Endothelial cell of umbilical vein (primary cell): ENCODE results near the gene ANXA4. TPM values are rescaled to one million over a fixed set of nuclear protein-coding genes. Genes with fewer than 3 reads are reported as not detected.

Experiments used
- BruUV-seq: library from RNA; stranded (reverse); fragments of 400-500 nt; replicated peaks from 2 replicates; lab custom pipeline; 2021; lab: Mats Ljungman, UMichigan
- CTCF ChIA-PET: fragments of 300-600, 350-600 bp; sonication (Branson Sonifier 250); formaldehyde crosslinking; loops from one replicate; lab custom pipeline; 2021; ENCODE audit warnings: antibody characterized with exemption, inconsistent platforms; lab: Charles Lee
- POLR2A ChIA-PET: fragments of 300-600, 350-600 bp; sonication (Branson Sonifier 250); formaldehyde crosslinking; loops from one replicate; lab custom pipeline; 2021; ENCODE audit warnings: antibody characterized with exemption, inconsistent platforms; lab: Charles Lee
- DNase-seq: peaks from one replicate; pipeline ENCODE4 v3.0.0-alpha.2; 2011; ENCODE audit warnings: low read depth, low spot score
- FAIRE-seq: peaks from 2 replicates; lab custom pipeline; 2011; peaks lifted over from hg19 to GRCh38; lab: Jason Lieb, UNC
- H2AFZ ChIP-seq: 2 replicates; pipeline ENCODE4 v1.6.0; 2012; ENCODE audit warnings: low read depth, low read length, control low read depth, inconsistent platforms
- H3K27ac ChIP-seq: 2 replicates; pipeline ENCODE4 v1.5.1; 2011; ENCODE audit warnings: low read depth, mild to moderate bottlenecking, control low read depth, low read length, moderate library complexity; ENCODE audit not compliant: insufficient read depth
- H3K27me3 ChIP-seq, 2 experiments: 2 replicates each; pipeline versions ENCODE4 v1.6.0 to v1.6.1; 2011; ENCODE audit warnings: low read length in 2 of 2, mixed read lengths in 1 of 2; ENCODE audit not compliant: control insufficient read depth in 2 of 2, insufficient read depth in 2 of 2
- H3K36me3 ChIP-seq, 2 experiments: 2 replicates in 1 of 2; 3 replicates in 1 of 2; pipeline ENCODE4 v1.5.1; 2011; ENCODE audit warnings: low read length in 2 of 2, mild to moderate bottlenecking in 1 of 2, moderate library complexity in 1 of 2; ENCODE audit not compliant: control insufficient read depth in 2 of 2, insufficient read depth in 2 of 2; ENCODE audit errors: extremely low read depth in 1 of 2
- H3K4me1 ChIP-seq: 3 replicates; pipeline ENCODE4 v1.5.1; 2011; ENCODE audit warnings: mild to moderate bottlenecking, low read length; ENCODE audit not compliant: control insufficient read depth, insufficient read depth; ENCODE audit errors: extremely low read depth
- H3K4me2 ChIP-seq: 2 replicates; pipeline ENCODE4 v1.6.1; 2011; ENCODE audit warnings: low read length, control low read depth, mixed read lengths; ENCODE audit not compliant: insufficient read depth
- H3K4me3 ChIP-seq, 3 experiments: fragments of 200-600 bp in 1 of 3; sonication (generic), shearing (Covaris generic) in 1 of 3; replicated peaks in 1 of 3; 2 replicates each; pipeline ENCODE4 v1.5.1; 2011 to 2016; ENCODE audit warnings: control low read depth in 3 of 3, low read length in 3 of 3, mild to moderate bottlenecking in 2 of 3, inconsistent platforms in 1 of 3, low read depth in 1 of 3, moderate library complexity in 1 of 3; ENCODE audit not compliant: insufficient read depth in 1 of 3
- H3K79me2 ChIP-seq: 2 replicates; pipeline ENCODE4 v1.6.0; 2012; ENCODE audit warnings: low read length, inconsistent platforms; ENCODE audit not compliant: control insufficient read depth, insufficient read depth
- H3K9ac ChIP-seq: replicated peaks from 2 replicates; pipeline ENCODE3; 2011; ENCODE audit warnings: low read length, control low read depth; ENCODE audit not compliant: insufficient read depth; ENCODE audit errors: extremely low read depth
- H3K9me1 ChIP-seq: replicated peaks from 3 replicates; pipeline ENCODE4 v1.6.0; 2011; ENCODE audit warnings: mild to moderate bottlenecking, low read length; ENCODE audit not compliant: control insufficient read depth, insufficient read depth; ENCODE audit errors: extremely low read depth
- H3K9me3 ChIP-seq: replicated peaks from 2 replicates; pipeline ENCODE4 v1.5.1; 2012; ENCODE audit warnings: low read length, inconsistent platforms; ENCODE audit not compliant: control insufficient read depth, insufficient read depth
- H4K20me1 ChIP-seq: replicated peaks from 2 replicates; pipeline ENCODE3; 2011; ENCODE audit warnings: mild to moderate bottlenecking, low read length; ENCODE audit not compliant: control insufficient read depth, insufficient read depth; ENCODE audit errors: extremely low read depth
- EZH2 ChIP-seq: IDR thresholded peaks from 2 replicates; pipeline ENCODE4 v1.6.1; 2012; ENCODE audit warnings: borderline replicate concordance, low read depth, mild to moderate bottlenecking, moderate library complexity, low read length, inconsistent platforms; ENCODE audit not compliant: severe bottlenecking
- FOS ChIP-seq: IDR thresholded peaks from 2 replicates; pipeline ENCODE4 v1.6.1; 2011; ENCODE audit warnings: mild to moderate bottlenecking, low read length, moderate library complexity, borderline replicate concordance; ENCODE audit not compliant: insufficient read depth
- GATA2 ChIP-seq: IDR thresholded peaks from 2 replicates; pipeline ENCODE4 v1.7.0; 2011; ENCODE audit warnings: low read depth, mild to moderate bottlenecking, moderate library complexity, mixed read lengths, low read length; ENCODE audit not compliant: insufficient read length, insufficient read depth
- JUN ChIP-seq: IDR thresholded peaks from 2 replicates; pipeline ENCODE4 v1.6.1; 2011; ENCODE audit warnings: borderline replicate concordance, low read depth; ENCODE audit not compliant: insufficient read length, insufficient read depth
- MYC ChIP-seq: IDR thresholded peaks from one replicate; pipeline ENCODE4 v1.6.1; 2011; ENCODE audit warnings: mild to moderate bottlenecking, low read depth, low read length
- POLR2A ChIP-seq: IDR thresholded peaks from 2 replicates; pipeline ENCODE4 v1.6.1; 2012; ENCODE audit warnings: low read depth, mild to moderate bottlenecking, control low read depth, low read length
- POLR2AphosphoS5 ChIP-seq: IDR thresholded peaks from 2 replicates; pipeline ENCODE4 v1.6.1; 2012; ENCODE audit warnings: low read depth, mild to moderate bottlenecking, control low read depth, low read length, moderate library complexity; ENCODE audit not compliant: insufficient read depth
- dilution Hi-C: fragments of 300-500 bp; cut with MboI; formaldehyde crosslinking; loops from one replicate; pipeline ENCODE4 v1.15.0; 2019; ENCODE audit warnings: low sequenced_read_pairs; ENCODE audit not compliant: extremely low pct_ligation_motif_present
- intact Hi-C: fragments of 100-400 bp; cut with micrococcal nuclease; formaldehyde crosslinking; loops from one replicate; pipeline ENCODE4 v1.10.0; 2022
- polyA plus RNA-seq, 4 experiments: library from polyadenylated mRNA; depleted of rRNA in 3 of 4; stranded (reverse) in 3 of 4; unstranded in 1 of 4; fragments of >200 nt; gene quantifications; 2 replicates each; pipeline versions ENCODE4 v1.2.1 to v1.2.3, GENCODE V29; 2011 to 2012; ENCODE audit warnings: missing spikeins in 1 of 4
- total RNA-seq: library from RNA; stranded (reverse); gene quantifications from 2 replicates; pipeline ENCODE4 v1.2.3, GENCODE V29; 2021
- TF ChIP-seq, protein P1 (sequence below): IDR thresholded peaks from 2 replicates; pipeline ENCODE4 v1.6.1; 2011; ENCODE audit not compliant: insufficient read depth, insufficient read length
- TF ChIP-seq, protein P2 (sequence below), 2 donors: IDR thresholded peaks; 1 replicate in 1 of 2; 2 replicates in 1 of 2; pipeline ENCODE4 v1.5.1; 2011; ENCODE audit warnings: low read length in 2 of 2, mild to moderate bottlenecking in 2 of 2, moderate library complexity in 2 of 2, control low read depth in 1 of 2, inconsistent platforms in 1 of 2, low read depth in 1 of 2; ENCODE audit not compliant: insufficient read depth in 1 of 2; ENCODE audit errors: extremely low read depth in 1 of 2

The ANXA4 gene
- total and polyA plus RNA-seq, 2 donors (not counting 3 experiments of a cell fraction or from before 2014, with no cell fraction given), result 29.4 to 79.6 TPM

DNA sequence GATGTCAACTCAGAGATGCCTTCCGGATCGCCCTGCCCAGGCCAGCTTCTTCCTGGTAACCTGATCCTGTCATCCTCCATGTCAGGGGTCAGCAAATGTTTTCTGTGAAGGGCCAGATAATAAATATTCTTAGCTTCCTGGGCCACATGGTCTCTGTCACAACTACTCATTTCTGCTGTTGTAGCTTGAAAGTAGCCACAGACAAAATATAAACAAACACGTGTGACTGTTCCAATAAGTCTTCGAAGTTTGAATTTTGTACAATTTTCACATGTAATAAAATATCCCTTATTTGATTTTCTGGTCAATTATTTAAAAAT is 35.8 kb downstream of the ANXA4 start:
- intact Hi-C loops (no loop called here), dilution Hi-C loops (no loop called here)
- FAIRE-seq (no peak), DNase-seq (no peak)
- H3K27ac ChIP-seq, result no peak overlapping the region
- H4K20me1 ChIP-seq, result no peaks in the 10 kb centered on the region
- ChIA-PET CTCF (interaction anchor here (0.9 to 1.2 kb wide), 2 partner anchors 39 to 53 kb away, joined by 3 to 4 read pairs; no protein-coding TSS in a partner anchor), POLR2A (no interaction called here)
- no peaks in the 10 kb centered on the region for H3K36me3 ChIP-seq
- H3K9me3 ChIP-seq, result no peaks in the 10 kb centered on the region
- H2AFZ ChIP-seq, result no peak overlapping the region
- no peaks in the 10 kb centered on the region for H3K79me2 ChIP-seq
- no peak overlapping the region for H3K4me2 ChIP-seq
- H3K4me3 ChIP-seq, result no peak overlapping the region
- H3K9ac ChIP-seq, result no peak overlapping the region
- no TSS peak for BruUV-seq
- no peaks in the 10 kb centered on the region for H3K9me1 ChIP-seq
- no peaks in the 10 kb centered on the region for H3K27me3 ChIP-seq
- TF ChIP-seq, protein P1, sequence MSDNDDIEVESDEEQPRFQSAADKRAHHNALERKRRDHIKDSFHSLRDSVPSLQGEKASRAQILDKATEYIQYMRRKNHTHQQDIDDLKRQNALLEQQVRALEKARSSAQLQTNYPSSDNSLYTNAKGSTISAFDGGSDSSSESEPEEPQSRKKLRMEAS, result no peak
- TF ChIP-seq EZH2 (no peak), GATA2 (no peak), FOS (no peak), MYC (no peak), JUN (no peak), POLR2AphosphoS5 (no peak), POLR2A (no peak)
- TF ChIP-seq, protein P2, sequence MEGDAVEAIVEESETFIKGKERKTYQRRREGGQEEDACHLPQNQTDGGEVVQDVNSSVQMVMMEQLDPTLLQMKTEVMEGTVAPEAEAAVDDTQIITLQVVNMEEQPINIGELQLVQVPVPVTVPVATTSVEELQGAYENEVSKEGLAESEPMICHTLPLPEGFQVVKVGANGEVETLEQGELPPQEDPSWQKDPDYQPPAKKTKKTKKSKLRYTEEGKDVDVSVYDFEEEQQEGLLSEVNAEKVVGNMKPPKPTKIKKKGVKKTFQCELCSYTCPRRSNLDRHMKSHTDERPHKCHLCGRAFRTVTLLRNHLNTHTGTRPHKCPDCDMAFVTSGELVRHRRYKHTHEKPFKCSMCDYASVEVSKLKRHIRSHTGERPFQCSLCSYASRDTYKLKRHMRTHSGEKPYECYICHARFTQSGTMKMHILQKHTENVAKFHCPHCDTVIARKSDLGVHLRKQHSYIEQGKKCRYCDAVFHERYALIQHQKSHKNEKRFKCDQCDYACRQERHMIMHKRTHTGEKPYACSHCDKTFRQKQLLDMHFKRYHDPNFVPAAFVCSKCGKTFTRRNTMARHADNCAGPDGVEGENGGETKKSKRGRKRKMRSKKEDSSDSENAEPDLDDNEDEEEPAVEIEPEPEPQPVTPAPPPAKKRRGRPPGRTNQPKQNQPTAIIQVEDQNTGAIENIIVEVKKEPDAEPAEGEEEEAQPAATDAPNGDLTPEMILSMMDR (IDR thresholded peaks at IDR 0.05; ENCODE audit: extremely low read depth in 1 of 2, insufficient read depth in 1 of 2, low read depth in 1 of 2, low read length in 2 of 2), result no peak
- H3K4me1 ChIP-seq, result peaks cover 9% of the 10 kb centered on the region
